OCI-LY1 (cell line): ENCODE results near the gene MESP1.
A peak's percentile ranks its signal among the peaks of the same experiment; 100 is the strongest.

Experiments used
- H2AFZ ChIP-seq: fragments of 200-600 bp; sonication (generic), shearing (Covaris generic); 2 replicates; pipeline ENCODE4 v1.6.0; 2014; ENCODE audit warnings: antibody characterized with exemption, mild to moderate bottlenecking, low read length
- H3F3A ChIP-seq: fragments of 200-600 bp; sonication (generic), shearing (Covaris generic); 2 replicates; pipeline ENCODE4 v1.6.0; 2014; ENCODE audit warnings: mild to moderate bottlenecking, antibody characterized with exemption, low read length, moderate library complexity; ENCODE audit not compliant: insufficient read depth
- H3K27ac ChIP-seq: fragments of 200-600 bp; sonication (generic); 2 replicates; pipeline ENCODE4 v1.5.1; 2014; ENCODE audit warnings: low read length, mixed run types, mild to moderate bottlenecking, low read depth; ENCODE audit not compliant: poor library complexity, severe bottlenecking
- H3K27me3 ChIP-seq: fragments of 200-600 bp; sonication (generic); 2 replicates; pipeline ENCODE4 v1.6.0; 2014; ENCODE audit warnings: antibody characterized with exemption, mild to moderate bottlenecking, low read length, moderate library complexity; ENCODE audit not compliant: insufficient read depth
- H3K36me3 ChIP-seq: fragments of 200-600 bp; sonication (generic); 2 replicates; pipeline ENCODE4 v1.6.1; 2014; ENCODE audit warnings: mild to moderate bottlenecking, antibody characterized with exemption, low read length, moderate library complexity, mixed read lengths; ENCODE audit not compliant: insufficient read depth
- H3K4me1 ChIP-seq: fragments of 200-600 bp; sonication (generic); 2 replicates; pipeline ENCODE4 v1.5.1; 2014; ENCODE audit warnings: mild to moderate bottlenecking, low read length, moderate library complexity; ENCODE audit not compliant: insufficient read depth, severe bottlenecking
- H3K4me2 ChIP-seq: fragments of 200-600 bp; sonication (generic), shearing (Covaris generic); 2 replicates; pipeline ENCODE4 v1.6.1; 2014; ENCODE audit warnings: low read length
- H3K4me3 ChIP-seq: fragments of 200-600 bp; sonication (generic); 2 replicates; pipeline ENCODE4 v1.5.1; 2014; ENCODE audit warnings: low read length, low read depth, mild to moderate bottlenecking, mixed read lengths; ENCODE audit not compliant: poor library complexity, severe bottlenecking
- H3K79me2 ChIP-seq: fragments of 200-600 bp; shearing (Covaris generic); 2 replicates; pipeline ENCODE4 v1.6.1; 2016; ENCODE audit warnings: mixed run types, low read length, mixed read lengths; ENCODE audit not compliant: insufficient read depth
- H3K9ac ChIP-seq: fragments of 200-600 bp; sonication (generic), shearing (Covaris generic); 2 replicates; pipeline ENCODE4 v1.6.1; 2014; ENCODE audit warnings: mild to moderate bottlenecking, low read length, mixed read lengths
- H3K9me2 ChIP-seq: fragments of 200-600 bp; sonication (generic), shearing (Covaris generic); 2 replicates; pipeline ENCODE4 v1.6.1; 2014; ENCODE audit warnings: low read depth, mild to moderate bottlenecking, low read length, mixed read lengths
- H3K9me3 ChIP-seq: fragments of 200-600 bp; shearing (Covaris generic); 2 replicates; pipeline ENCODE4 v1.6.1; 2014; ENCODE audit warnings: low read length, mixed read lengths
- H4K20me1 ChIP-seq: fragments of 200-600 bp; sonication (generic), shearing (Covaris generic); 2 replicates; pipeline ENCODE4 v1.6.0; 2016; ENCODE audit warnings: mild to moderate bottlenecking, low read length; ENCODE audit not compliant: insufficient read depth
- CTCF ChIP-seq: fragments of 200-600 bp; sonication (generic), shearing (Covaris generic); IDR thresholded peaks from 2 replicates; pipeline ENCODE4 v1.5.1; 2017; ENCODE audit warnings: mild to moderate bottlenecking, antibody characterized with exemption, low read length, moderate library complexity, mixed read lengths
- EZH2 ChIP-seq: fragments of 200-600 bp; sonication (generic), shearing (Covaris generic); IDR thresholded peaks from 2 replicates; pipeline ENCODE4 v1.8.0; 2017; ENCODE audit warnings: borderline replicate concordance, mixed run types, mild to moderate bottlenecking, antibody characterized with exemption, low read length, moderate library complexity, mixed read lengths

MESP1 gene

GRCh38 chr15:89750560-89751542 is at the start of gene MESP1:
Gene MESP1, minus strand, starts transcription at chr15:89751249. Its CDS starts 18 bp downstream, at chr15:89751231.
- Histone ChIP-seq H3K4me2 (peak within 1 kb of the TSS; percentile 93), H4K20me1 (no peaks in the 10 kb centered on the region), H2AFZ (no peak within 1 kb of the TSS), H3K4me3 (peak within 1 kb of the TSS; percentile 70), H3K4me1 (peaks cover 13% of the 10 kb centered on the region), H3K79me2 (no peaks in the 10 kb centered on the region), H3F3A (no peaks in the 10 kb centered on the region), H3K27ac (no peak within 1 kb of the TSS), H3K36me3 (no peaks in the 10 kb centered on the region), H3K9me2 (no peaks in the 10 kb centered on the region), H3K27me3 (no peaks in the 10 kb centered on the region; the same call in 1 of the 2 replicates), H3K9me3 (no peaks in the 10 kb centered on the region), H3K9ac (peak within 1 kb of the TSS; percentile 70)
- TF ChIP-seq CTCF (peak; percentile 58), EZH2 (no peak)

GRCh38 chr15:89799918-89800498 is 49.0 kb upstream of the MESP1 start:
- Histone ChIP-seq H3K36me3 (no peaks in the 10 kb centered on the region), H4K20me1 (no peaks in the 10 kb centered on the region), H3K9me3 (no peaks in the 10 kb centered on the region), H3K79me2 (no peaks in the 10 kb centered on the region), H2AFZ (no peak overlapping the region), H3K4me1 (no peaks in the 10 kb centered on the region), H3K4me2 (no peak overlapping the region), H3K4me3 (no peak overlapping the region), H3K9ac (no peak overlapping the region), H3K27ac (no peak overlapping the region), H3K9me2 (no peaks in the 10 kb centered on the region), H3F3A (no peaks in the 10 kb centered on the region), H3K27me3 (peaks cover 5% of the 10 kb centered on the region; the same call in 1 of the 2 replicates)
- TF ChIP-seq CTCF (no peak), EZH2 (no peak)

GRCh38 chr15:89799011-89799911 is 48.2 kb upstream of the MESP1 start:
- no peaks in the 10 kb centered on the region for H3K36me3 ChIP-seq
- TF ChIP-seq EZH2 (no peak), CTCF (no peak)
- no peak overlapping the region for H3K27ac ChIP-seq
- H3K9me2 ChIP-seq = no peaks in the 10 kb centered on the region
- H3F3A ChIP-seq = no peaks in the 10 kb centered on the region
- H3K27me3 ChIP-seq = peaks cover 5% of the 10 kb centered on the region; the same call in 1 of the 2 replicates
- H2AFZ ChIP-seq = no peak overlapping the region
- H4K20me1 ChIP-seq = no peaks in the 10 kb centered on the region
- H3K9me3 ChIP-seq = no peaks in the 10 kb centered on the region
- H3K79me2 ChIP-seq = no peaks in the 10 kb centered on the region
- H3K4me1 ChIP-seq = no peaks in the 10 kb centered on the region
- H3K9ac ChIP-seq = no peak overlapping the region
- no peak overlapping the region for H3K4me2 ChIP-seq
- no peak overlapping the region for H3K4me3 ChIP-seq
